GM21447 (cell line): ENCODE data around the gene ICAM2.
"Not testable (repeated sequence)": the region's sequence is repeated elsewhere in the genome, so short reads cannot be mapped to it uniquely, and the experiment has no call there.

ENCODE experiments used
- ATAC-seq: cut with Tn5 transposase; IDR thresholded peaks from one replicate; pipeline ENCODE4 v1.9.1; 2021; ENCODE audit not compliant: unreplicated experiment

ICAM2 gene

GRCh38 chr17:64015447-64015846 lies 5.0 kb downstream of the ICAM2 start:
- no peak for ATAC-seq

DNA sequence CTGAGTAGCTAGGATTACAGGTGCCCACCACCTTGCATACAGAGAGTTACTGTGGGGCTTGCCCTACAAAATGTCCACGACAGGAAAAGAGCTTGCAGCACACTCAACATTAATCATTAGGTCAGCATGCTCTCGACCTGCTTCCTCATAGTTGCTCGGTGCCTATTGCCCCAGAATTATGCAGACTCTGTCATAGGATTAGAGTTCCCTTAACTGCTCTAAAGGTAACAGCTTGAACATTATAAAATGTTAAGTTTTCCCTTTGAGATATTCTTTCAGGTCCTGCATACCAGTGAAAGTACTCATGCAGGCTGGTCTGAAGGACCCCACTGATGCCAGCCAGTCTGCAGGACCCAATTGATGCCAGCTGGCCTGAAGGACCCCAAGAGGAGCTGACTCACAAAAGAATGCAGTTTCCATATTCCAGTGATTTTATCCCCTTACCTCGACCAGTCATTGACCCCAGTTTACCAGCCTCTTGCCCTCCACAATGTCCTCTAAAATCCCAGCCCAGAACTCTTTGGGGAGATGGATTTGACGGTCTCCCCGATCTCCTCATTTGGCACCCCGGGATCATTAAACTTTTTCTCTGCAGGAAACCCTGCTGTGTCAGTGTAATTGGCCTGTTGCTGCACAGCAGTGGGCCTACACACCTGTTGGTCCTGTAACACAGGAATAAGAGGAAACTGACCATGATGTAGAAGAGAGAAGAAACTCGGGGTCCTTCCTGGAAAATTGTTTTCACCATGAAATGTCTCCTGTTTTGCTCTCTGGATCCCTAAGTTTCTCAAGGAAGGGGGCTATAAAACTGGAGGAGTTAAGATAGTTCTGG lies 10.6 kb downstream of the ICAM2 start:
- no peak for ATAC-seq

DNA sequence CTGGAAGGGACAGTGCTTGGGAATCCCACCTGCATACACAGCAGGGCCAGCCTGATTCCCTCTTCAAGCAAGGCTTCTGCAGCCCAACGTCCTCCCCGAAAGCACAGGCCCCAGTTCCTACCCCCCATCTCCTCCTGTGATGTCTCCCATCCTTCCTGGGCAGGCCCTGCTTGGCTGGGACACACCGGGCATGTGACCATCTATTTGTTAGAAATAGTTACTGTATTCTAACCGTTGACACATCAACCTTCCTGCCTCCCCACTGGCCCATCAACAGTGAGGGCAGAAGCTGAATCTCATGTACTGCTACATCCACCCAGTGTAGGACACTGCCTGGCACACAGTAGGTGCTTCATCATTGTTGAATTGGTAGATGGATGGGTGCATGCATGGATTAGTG lies 11.6 kb downstream of the ICAM2 start:
- no peak for ATAC-seq

DNA sequence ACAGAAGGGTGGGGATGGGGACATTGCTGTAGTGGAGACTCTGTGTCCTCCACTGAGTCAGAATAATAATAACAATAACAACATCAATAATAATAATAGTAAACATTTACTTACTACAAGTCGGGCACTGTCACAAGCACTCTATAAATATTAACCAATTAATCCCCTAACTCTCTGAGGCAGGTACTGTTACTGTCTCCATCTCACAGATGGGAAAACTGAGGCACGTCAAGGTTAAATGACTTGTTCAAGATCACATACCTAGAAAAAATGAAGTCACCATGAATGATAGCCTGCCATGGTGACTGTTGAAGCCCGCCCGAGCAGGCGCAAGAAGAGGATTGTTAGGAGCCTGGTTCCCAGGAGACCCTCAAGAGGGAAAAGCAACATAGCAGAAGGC lies 12.1 kb downstream of the ICAM2 start:
- ATAC-seq = no peak

DNA sequence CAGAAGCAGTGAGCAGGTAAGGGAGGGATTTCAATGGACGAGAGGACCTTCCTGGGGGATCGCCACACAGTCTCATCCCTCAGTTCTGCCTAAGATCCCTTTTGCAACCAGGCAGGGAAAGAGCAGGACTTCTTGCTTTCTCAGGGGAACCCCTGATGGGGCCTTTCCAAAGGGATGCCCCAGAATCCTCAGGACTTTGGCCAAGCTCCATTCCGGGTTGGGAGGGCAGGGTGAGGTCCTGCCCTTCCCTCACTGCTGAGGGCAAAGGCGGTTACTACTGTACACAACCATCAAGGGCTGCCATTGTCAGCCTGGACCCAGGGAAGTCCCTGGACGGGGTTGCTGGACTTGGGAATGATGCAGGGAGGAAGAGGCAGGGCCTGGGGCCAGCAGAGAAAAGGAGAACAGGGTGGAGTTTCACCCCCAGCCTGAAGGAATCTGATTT lies 12.6 kb downstream of the ICAM2 start:
- ATAC-seq = no peak

DNA sequence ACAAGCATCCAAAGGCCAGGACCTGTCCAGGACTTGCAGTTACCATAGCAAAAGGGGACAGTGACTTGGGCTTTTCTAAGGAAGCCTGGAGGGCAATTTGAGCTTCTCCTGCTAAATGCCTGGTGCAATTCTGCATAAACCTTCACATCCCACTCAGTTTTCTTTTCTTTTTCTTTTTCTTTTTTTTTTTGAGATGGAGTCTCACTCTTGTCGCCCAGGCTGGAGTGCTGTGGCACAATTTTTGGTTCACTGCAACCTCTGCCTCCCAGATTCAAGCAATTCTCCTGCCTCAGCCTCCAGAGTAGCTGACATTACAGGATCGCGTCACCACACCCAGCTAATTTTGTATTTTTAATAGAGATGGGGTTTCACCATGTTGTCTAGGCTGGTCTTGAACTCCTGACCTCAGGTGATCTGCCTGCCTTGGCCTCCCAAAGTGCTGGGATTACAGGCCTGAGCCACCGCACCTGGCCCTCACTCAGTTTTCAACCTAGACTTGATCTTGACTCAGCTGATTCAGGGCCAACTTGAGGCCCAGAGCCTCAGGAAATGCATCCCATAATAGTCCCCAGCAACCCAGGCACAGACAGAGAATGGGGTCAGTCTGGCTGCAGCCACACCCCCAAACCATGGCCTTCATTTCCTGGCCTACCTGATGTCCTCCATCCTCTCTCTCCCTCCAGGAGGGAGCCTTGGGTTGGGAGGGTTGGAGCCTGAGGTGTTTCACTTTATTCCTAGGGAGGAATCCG lies 13.2 kb downstream of the ICAM2 start:
- not testable (repeated sequence) for ATAC-seq

GRCh38 chr17:64006361-64007088 lies 13.9 kb downstream of the ICAM2 start:
- ATAC-seq = no peak

DNA sequence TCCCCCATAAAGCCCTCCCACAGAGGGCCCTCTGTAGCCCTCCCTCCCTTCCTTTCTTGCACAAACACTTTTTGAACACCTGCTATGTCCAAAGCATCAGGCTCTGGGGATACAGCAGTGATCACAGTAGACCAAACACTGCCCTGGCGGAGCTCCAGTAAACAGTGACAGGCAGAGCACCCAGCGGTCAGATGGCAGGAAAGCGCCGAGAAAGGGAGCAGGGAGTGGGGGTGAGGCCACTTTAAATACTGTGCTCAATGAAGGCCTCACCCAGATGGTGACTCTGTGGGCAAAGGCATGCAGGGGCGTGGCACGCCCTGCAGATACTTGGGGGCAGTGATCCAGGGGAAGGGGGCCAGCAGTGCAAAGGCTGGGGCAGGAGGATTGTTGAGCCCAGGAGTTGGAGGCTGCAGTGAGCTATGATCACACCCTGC lies 14.7 kb downstream of the ICAM2 start:
- no peak for ATAC-seq

- ATAC-seq = no peak
Measured at GRCh38 chr17:64004903-64005733, 15.3 kb downstream of the ICAM2 start.

DNA sequence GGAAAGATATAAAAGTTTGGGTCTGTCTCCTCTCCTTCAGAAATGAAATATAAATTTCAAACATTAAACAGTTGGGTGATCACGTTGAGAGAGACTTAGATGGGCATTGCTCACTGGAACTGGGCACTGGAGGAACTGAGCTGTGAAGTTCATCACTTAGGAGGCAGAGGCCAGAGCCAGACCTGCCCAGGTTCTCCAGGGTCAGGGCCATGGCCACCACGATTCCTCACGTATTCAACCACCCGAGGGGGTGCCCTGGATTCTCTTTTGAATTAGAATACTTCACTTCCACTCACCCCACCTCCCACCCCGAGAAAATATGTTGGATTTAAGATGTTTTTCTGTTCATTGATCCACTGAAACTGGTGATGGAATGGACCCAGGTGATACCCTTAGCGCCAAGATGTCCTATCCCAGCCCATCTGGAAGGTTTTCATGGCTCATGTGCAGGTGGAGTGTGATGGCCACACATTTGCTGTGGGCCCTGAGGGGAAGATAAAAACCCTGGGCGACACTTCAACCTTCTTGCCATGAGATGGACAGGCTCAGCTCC lies 16.1 kb downstream of the ICAM2 start:
- no peak for ATAC-seq

GRCh38 chr17:64003526-64004121 lies 16.8 kb downstream of the ICAM2 start:
- ATAC-seq = no peak

GRCh38 chr17:64002658-64003525 lies 17.5 kb downstream of the ICAM2 start:
- ATAC-seq = no peak

- ATAC-seq = no peak
Measured at GRCh38 chr17:64001763-64002529, 18.5 kb downstream of the ICAM2 start.

GRCh38 chr17:64001091-64001579 lies 19.3 kb downstream of the ICAM2 start:
- ATAC-seq = no peak

DNA sequence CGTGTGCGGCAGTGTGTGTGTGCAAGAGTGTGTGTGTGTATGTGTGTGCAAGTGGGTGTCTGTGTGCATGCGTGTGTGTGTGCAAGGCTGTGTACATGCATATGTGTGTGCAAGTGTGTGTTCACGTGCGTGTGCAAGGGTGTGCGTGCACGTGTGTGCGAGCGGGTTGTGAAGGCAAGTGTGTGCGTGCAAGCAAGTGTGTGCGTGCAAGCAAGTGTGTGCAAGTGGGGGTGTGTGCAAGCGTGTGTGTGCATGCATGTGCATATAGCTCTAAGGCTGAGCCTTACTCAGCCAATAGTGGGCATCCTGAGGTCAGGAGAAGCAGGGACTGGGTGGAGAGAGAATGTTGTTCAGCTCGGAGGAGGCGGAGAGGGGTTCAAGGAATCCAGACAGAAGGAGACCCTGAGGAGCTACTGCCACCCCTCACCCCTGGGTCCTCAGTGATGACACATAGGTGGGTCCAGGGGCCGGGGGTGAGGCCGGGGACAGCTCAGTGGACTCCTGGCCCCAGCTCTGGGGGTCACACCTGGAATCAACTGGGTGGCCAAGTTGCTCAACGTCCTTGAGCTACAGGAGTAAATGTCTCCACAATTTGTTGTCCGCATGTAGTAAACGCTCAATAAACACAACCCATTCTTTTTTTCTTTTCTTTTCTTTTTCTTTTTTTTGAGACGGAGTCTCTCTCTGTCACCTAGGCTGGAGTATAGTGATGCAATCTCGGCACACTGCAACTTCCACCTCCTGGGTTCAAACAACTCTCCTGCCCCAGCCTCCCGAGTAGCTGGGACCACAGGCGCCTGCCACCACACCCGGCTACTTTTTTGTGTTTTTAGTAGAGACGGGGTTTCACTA lies 20.5 kb downstream of the ICAM2 start:
- ATAC-seq = no peak

- ATAC-seq = no peak
Measured at GRCh38 chr17:63998721-63999679, 21.4 kb downstream of the ICAM2 start.
